K562 (cell line): ENCODE measurements around the gene BTBD1. TPM values are rescaled to one million over a fixed set of nuclear protein-coding genes. Genes with fewer than 3 reads are reported as not detected.

Source experiments
- ATAC-seq: fragments of 200-7000 bp; cut with Tn5 transposase; 3 replicates; pipeline ENCODE4 v1.9.1; 2020; ENCODE audit warnings: moderate library complexity
- BruUV-seq: library from RNA; stranded (reverse); fragments of 400-500 nt; replicated peaks from 2 replicates; lab custom pipeline; 2021; lab: Mats Ljungman, UMichigan
- CTCF ChIA-PET: fragments of 300-600 bp; formaldehyde crosslinking; extraction: SDS; loops from one replicate; lab custom pipeline; 2021; ENCODE audit warnings: low intra/inter-chr PET ratio; lab: Yijun Ruan, JAX
- POLR2A ChIA-PET: fragments of 300-600, 350-650 bp; sonication (Branson Sonifier 250); formaldehyde crosslinking; extraction: SDS; loops from one replicate; lab custom pipeline; 2021; ENCODE audit warnings: antibody characterized with exemption, inconsistent platforms; lab: Yijun Ruan, JAX
- DNase-seq, 4 experiments: peaks; one replicate each; pipeline versions ENCODE4 v3.0.0 to v3.0.0-alpha.2; 2011 to 2018; ENCODE audit warnings: low spot score in 3 of 4, mixed read lengths in 3 of 4; ENCODE audit errors: extremely low read depth in 1 of 4
- FAIRE-seq: peaks from 2 replicates; lab custom pipeline; 2011; peaks lifted over from hg19 to GRCh38; lab: Jason Lieb, UNC
- H2AFZ ChIP-seq: 2 replicates; pipeline ENCODE4 v1.6.0; 2011; ENCODE audit warnings: low read depth, low read length, control low read depth, inconsistent platforms
- H3K27ac ChIP-seq: fragments of 200-600 bp; 3 replicates; pipeline ENCODE4 v1.8.0; 2011; ENCODE audit warnings: low read depth, mild to moderate bottlenecking, control low read depth, inconsistent platforms, low read length, moderate library complexity, mixed read lengths; ENCODE audit errors: extremely low read depth
- H3K27me3 ChIP-seq, 2 experiments: fragments of 300-600 bp in 1 of 2; 2 replicates in 1 of 2; 3 replicates in 1 of 2; pipeline versions ENCODE4 v1.6.0 to v1.8.0; 2011; ENCODE audit warnings: inconsistent platforms in 2 of 2, low read length in 2 of 2, mild to moderate bottlenecking in 1 of 2, mixed read lengths in 1 of 2, moderate library complexity in 1 of 2; ENCODE audit not compliant: control insufficient read depth in 2 of 2, insufficient read depth in 2 of 2
- H3K36me3 ChIP-seq: fragments of 300-600 bp; 3 replicates; pipeline ENCODE4 v1.8.0; 2011; ENCODE audit warnings: mild to moderate bottlenecking, low read length, inconsistent platforms; ENCODE audit not compliant: control insufficient read depth, insufficient read depth
- H3K4me1 ChIP-seq, 2 experiments: fragments of 200-600 bp in 1 of 2; replicated peaks in 1 of 2; 2 replicates in 1 of 2; 3 replicates in 1 of 2; pipeline versions ENCODE4 v1.5.1 to v1.8.0; 2011; ENCODE audit warnings: inconsistent platforms in 2 of 2, low read length in 2 of 2, mild to moderate bottlenecking in 1 of 2, mixed read lengths in 1 of 2, moderate library complexity in 1 of 2; ENCODE audit not compliant: control insufficient read depth in 2 of 2, insufficient read depth in 2 of 2
- H3K4me2 ChIP-seq: 2 replicates; pipeline ENCODE4 v1.6.1; 2011; ENCODE audit warnings: low read length, control low read depth, inconsistent platforms, mixed read lengths; ENCODE audit not compliant: insufficient read depth
- H3K4me3 ChIP-seq: fragments of 200-600 bp; sonication (generic), shearing (Covaris generic); 2 replicates; pipeline ENCODE4 v1.5.1; 2016; ENCODE audit warnings: control low read depth, inconsistent platforms
- H3K79me2 ChIP-seq: fragments of 200-600 bp; 3 replicates; pipeline ENCODE4 v1.8.0; 2011; ENCODE audit warnings: low read length, inconsistent platforms; ENCODE audit not compliant: control insufficient read depth, insufficient read depth
- H3K9ac ChIP-seq, 2 experiments: 2 replicates each; pipeline versions ENCODE4 v1.6.0 to v1.6.1; 2011; ENCODE audit warnings: low read depth in 2 of 2, low read length in 2 of 2, control low read depth in 1 of 2, inconsistent platforms in 1 of 2, mild to moderate bottlenecking in 1 of 2, mixed read lengths in 1 of 2; ENCODE audit not compliant: insufficient read depth in 1 of 2
- H3K9me1 ChIP-seq: one replicate; pipeline ENCODE4 v1.6.0; 2011; ENCODE audit warnings: inconsistent platforms, mild to moderate bottlenecking, low read length, moderate library complexity; ENCODE audit not compliant: control insufficient read depth, insufficient read depth
- H3K9me3 ChIP-seq: replicated peaks from 2 replicates; pipeline ENCODE4 v1.5.1; 2011; ENCODE audit warnings: low read depth, low read length, inconsistent platforms; ENCODE audit not compliant: control insufficient read depth, insufficient read depth
- H4K20me1 ChIP-seq: replicated peaks from 2 replicates; pipeline ENCODE4 v1.6.1; 2011; ENCODE audit warnings: low read length, inconsistent platforms, mixed read lengths; ENCODE audit not compliant: control insufficient read depth, insufficient read depth
- CCNT2 ChIP-seq: IDR thresholded peaks from 2 replicates; pipeline ENCODE4 v1.6.1; 2011; ENCODE audit warnings: borderline replicate concordance, low read depth, mild to moderate bottlenecking, moderate library complexity, mixed read lengths, low read length; ENCODE audit not compliant: insufficient read length; ENCODE audit errors: extremely low read depth
- KDM4B ChIP-seq, 2 experiments: fragments of 450-650 bp in 1 of 2; sonication (generic) in 1 of 2; IDR thresholded peaks; 2 replicates each; pipeline ENCODE4 v1.6.1; 2016 to 2017; ENCODE audit warnings: borderline replicate concordance in 2 of 2, antibody characterized with exemption in 1 of 2, low read depth in 1 of 2, mild to moderate bottlenecking in 1 of 2
- ZBTB7A ChIP-seq: IDR thresholded peaks from 2 replicates; pipeline ENCODE4 v1.6.1; 2011; ENCODE audit warnings: low read depth, mild to moderate bottlenecking, low read length, moderate library complexity, borderline replicate concordance; ENCODE audit not compliant: control insufficient read depth
- ZNF324 ChIP-seq: fragments of 250-450 bp; sonication (Bioruptor Pico); IDR thresholded peaks from 2 replicates; pipeline ENCODE4 v1.4.0; 2020; ENCODE audit warnings: mild to moderate bottlenecking
- WGBS: fragments of 100-300 bp; shearing (Covaris generic); methylation state at CpG from one replicate; pipeline ENCODE4 v1.1.6; 2016; ENCODE audit warnings: low coverage, mixed read lengths; ENCODE audit not compliant: insufficient coverage; ENCODE audit errors: missing lambda C conversion rate; 5-methylcytosine and 5-hydroxymethylcytosine counted together
- in situ Hi-C: fragments of 300-500 bp; cut with MboI; formaldehyde crosslinking; loops from 4 replicates; pipeline ENCODE4 v1.15.0; 2018; ENCODE audit warnings: inconsistent platforms, mixed read lengths
- intact Hi-C: fragments of 100-400 bp; cut with micrococcal nuclease; formaldehyde crosslinking; loops from 2 replicates; pipeline ENCODE4 v1.14.2; 2022
- polyA plus RNA-seq, 8 experiments: library from polyadenylated mRNA; depleted of rRNA in 4 of 8; stranded (reverse) in 5 of 8; unstranded in 3 of 8; fragments of >200 nt; fragmentation: Nextera tagmentation in 2 of 8; fragmentation: Illumina TruSeq in 1 of 8; extraction: Ambion mirVana in 2 of 8; extraction: Trizol in 1 of 8; gene quantifications; 2 replicates each; pipeline versions ENCODE4 v1.2.1 to v1.2.3, GENCODE V29; 2011 to 2014; ENCODE audit warnings: inconsistent platforms in 1 of 8, missing spikeins in 1 of 8
- total RNA-seq, 7 experiments: library from RNA; depleted of rRNA in 6 of 7; stranded (reverse); fragments of >200 nt in 6 of 7; fragmentation: Illumina TruSeq in 2 of 7; extraction: Trizol in 2 of 7; gene quantifications; 2 replicates each; pipeline versions ENCODE4 v1.2.1 to v1.2.3, GENCODE V29; 2011 to 2021; ENCODE audit warnings: low replicate concordance in 1 of 7
- TF ChIP-seq, protein P1 (sequence below), 2 experiments: fragments of 250-450 bp in 1 of 2; fragments of 450-650 bp in 1 of 2; sonication (Bioruptor Pico) in 1 of 2; IDR thresholded peaks; 2 replicates each; pipeline versions ENCODE4 v1.6.1 to v1.8.0; 2016 to 2021; ENCODE audit warnings: mild to moderate bottlenecking in 2 of 2, moderate library complexity in 2 of 2, missing compliant biosample characterization in 1 of 2, missing genetic modification characterization in 1 of 2
- TF ChIP-seq, protein P2 (sequence below): IDR thresholded peaks from 2 replicates; pipeline ENCODE4 v1.6.1; 2011; ENCODE audit not compliant: insufficient read length; ENCODE audit errors: extremely low read depth
- TF ChIP-seq, protein P3 (sequence below): fragments of 450-650 bp; formaldehyde crosslinking; IDR thresholded peaks from 2 replicates; pipeline ENCODE4 v1.4.0; 2020; ENCODE audit warnings: mild to moderate bottlenecking, moderate library complexity

BTBD1 gene
- total and polyA plus RNA-seq, 9 of the 15 experiments (the other 6 are each of a cell fraction or from before 2014, with no cell fraction given), result 19.4 to 106 (median 90.4) TPM

DNA sequence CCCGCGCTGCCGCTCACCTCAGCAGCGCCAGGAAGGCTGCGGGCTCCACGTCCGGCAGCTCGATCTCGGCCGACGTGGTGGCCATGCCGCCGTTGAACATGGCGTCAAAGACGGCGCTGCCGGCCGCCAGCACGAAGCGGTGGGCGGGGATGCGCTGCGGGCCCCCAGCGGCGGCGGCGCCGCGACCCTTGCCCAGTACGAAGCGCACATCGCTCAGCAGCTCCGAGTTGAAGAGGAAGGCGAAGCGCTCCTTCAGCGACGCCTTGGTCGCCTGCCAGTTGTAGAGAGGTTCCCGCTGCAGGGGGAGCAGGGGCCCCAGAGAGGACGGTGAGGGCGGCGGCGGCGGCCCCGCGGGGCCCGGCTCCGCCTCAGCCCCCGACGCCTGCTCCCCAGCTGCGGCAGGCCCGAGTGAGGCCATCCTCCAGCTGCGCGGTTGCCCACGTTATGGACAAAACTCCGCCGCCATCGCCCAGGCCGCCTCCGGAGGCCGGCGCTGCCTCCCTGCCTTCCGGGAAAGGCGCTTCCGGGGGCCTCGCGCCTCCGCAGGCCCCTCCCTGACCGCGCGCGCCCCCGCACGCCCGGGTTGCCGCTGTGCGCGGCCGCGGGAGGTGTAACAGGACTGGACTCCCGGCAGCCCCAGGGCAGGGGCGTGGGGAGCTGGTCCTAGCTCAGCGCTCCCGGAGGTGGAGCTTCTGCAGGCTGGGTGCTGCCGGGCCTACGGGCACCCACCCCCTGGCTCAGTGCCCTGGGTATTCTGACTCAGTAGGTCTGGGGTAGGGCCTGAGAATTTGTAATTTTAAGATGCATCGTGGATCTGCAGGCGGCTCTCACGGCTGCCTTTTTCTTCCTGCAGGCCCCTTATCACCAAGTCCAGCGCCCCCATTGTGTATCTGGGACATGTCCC is at the start of gene BTBD1 (continued):
- TF ChIP-seq, protein P1, sequence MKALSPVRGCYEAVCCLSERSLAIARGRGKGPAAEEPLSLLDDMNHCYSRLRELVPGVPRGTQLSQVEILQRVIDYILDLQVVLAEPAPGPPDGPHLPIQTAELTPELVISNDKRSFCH (CRISPR knock-in tag; IDR thresholded peaks at IDR 0.05), result no peak
- TF ChIP-seq, protein P1 (tag; IDR thresholded peaks at IDR 0.05), result peak; percentile 63; the same call in 1 of the 2 replicates
- TF ChIP-seq, all 486 proteins: peak for 146

DNA sequence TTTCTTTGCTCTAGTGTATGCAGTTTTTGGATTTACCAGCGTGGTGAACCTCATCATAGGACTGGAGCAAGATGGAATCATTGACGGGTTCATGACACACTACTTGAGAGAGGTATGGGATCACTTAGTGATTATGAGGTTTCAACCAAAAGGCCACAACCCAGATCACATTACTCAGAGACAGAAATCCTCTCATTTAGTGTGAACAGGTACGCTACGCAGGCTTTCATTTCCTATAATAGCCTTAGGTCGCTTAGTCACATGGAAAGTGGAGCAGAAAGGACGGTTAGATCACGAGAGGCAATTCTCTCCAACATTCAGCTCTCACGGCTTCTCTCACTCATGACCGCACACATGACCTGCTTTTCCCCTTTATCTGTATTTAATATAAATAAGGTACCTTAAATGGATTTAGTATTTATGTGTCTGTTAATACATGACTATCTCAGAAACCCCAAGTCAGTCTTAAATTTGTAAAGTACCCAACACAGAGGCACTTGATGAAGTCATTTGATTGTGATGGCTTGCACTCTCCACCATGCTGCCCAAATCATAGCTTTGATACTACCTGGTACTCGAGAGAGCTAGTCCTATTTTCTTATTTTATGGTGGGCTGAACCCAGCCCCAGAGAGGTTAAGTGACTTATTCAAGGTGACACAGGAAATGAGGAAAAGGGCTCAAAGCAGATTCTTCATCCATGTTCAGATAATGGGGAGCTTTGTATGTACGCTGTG is 48.9 kb upstream of the BTBD1 start:
- no peak for FAIRE-seq
- H3K9me3 ChIP-seq, result no peaks in the 10 kb centered on the region
- H3K36me3 ChIP-seq, result no peaks in the 10 kb centered on the region
- H3K4me2 ChIP-seq, result no peak overlapping the region
- no peaks in the 10 kb centered on the region for H3K79me2 ChIP-seq
- H3K9me1 ChIP-seq, result no peaks in the 10 kb centered on the region
- POLR2A ChIA-PET, result interaction anchor here (1.4 to 1.5 kb wide), 2 partner anchors 9 to 13 kb away, joined by 4 read pairs; no protein-coding TSS in a partner anchor
- intact Hi-C loops, result no loop called here
- no peaks in the 10 kb centered on the region; a peak in 1 of 5 replicates for H3K27me3 ChIP-seq
- CTCF ChIA-PET, result no interaction called here
- H3K4me1 ChIP-seq, result no peaks in the 10 kb centered on the region; a peak in 1 of 5 replicates
- BruUV-seq, result no TSS peak
- H3K27ac ChIP-seq, result no peak overlapping the region
- H3K4me3 ChIP-seq, result no peak overlapping the region
- H4K20me1 ChIP-seq, result no peaks in the 10 kb centered on the region
- in situ Hi-C loops, result no loop called here
- no peak for ATAC-seq
- no peak for DNase-seq
- H2AFZ ChIP-seq, result no peak overlapping the region
- 61% methylated on average over 11 of the region's 11 CpGs for WGBS
- no peak overlapping the region for H3K9ac ChIP-seq
- TF ChIP-seq, protein P2, sequence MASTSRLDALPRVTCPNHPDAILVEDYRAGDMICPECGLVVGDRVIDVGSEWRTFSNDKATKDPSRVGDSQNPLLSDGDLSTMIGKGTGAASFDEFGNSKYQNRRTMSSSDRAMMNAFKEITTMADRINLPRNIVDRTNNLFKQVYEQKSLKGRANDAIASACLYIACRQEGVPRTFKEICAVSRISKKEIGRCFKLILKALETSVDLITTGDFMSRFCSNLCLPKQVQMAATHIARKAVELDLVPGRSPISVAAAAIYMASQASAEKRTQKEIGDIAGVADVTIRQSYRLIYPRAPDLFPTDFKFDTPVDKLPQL, result no peak
- no peak for TF ChIP-seq ZNF324 (CRISPR knock-in tag)
- TF ChIP-seq KDM4B (IDR thresholded peaks at IDR 0.05; ENCODE audit: borderline replicate concordance in 2 of 2, low read depth in 1 of 2), result no peak
- TF ChIP-seq, protein P3, sequence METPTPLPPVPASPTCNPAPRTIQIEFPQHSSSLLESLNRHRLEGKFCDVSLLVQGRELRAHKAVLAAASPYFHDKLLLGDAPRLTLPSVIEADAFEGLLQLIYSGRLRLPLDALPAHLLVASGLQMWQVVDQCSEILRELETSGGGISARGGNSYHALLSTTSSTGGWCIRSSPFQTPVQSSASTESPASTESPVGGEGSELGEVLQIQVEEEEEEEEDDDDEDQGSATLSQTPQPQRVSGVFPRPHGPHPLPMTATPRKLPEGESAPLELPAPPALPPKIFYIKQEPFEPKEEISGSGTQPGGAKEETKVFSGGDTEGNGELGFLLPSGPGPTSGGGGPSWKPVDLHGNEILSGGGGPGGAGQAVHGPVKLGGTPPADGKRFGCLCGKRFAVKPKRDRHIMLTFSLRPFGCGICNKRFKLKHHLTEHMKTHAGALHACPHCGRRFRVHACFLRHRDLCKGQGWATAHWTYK (CRISPR knock-in tag), result no peak
- TF ChIP-seq CCNT2, result no peak
- TF ChIP-seq ZBTB7A, result no peak
